Stimulated activated CD8-positive, alpha-beta memory T cell treated with anti-CD3 and anti-CD28 coated beads, Interleukin-7, amount 100 ng/mL, for 48 hours (primary cell): ENCODE measurements around the gene KRTCAP2.

Experiments used
- DNase-seq, 2 donors: peaks; one replicate each; pipeline ENCODE4 v3.0.0-alpha.2; 2020; ENCODE audit warnings: low read depth in 1 of 2; ENCODE audit errors: extremely low read depth in 1 of 2

Gene KRTCAP2

DNA sequence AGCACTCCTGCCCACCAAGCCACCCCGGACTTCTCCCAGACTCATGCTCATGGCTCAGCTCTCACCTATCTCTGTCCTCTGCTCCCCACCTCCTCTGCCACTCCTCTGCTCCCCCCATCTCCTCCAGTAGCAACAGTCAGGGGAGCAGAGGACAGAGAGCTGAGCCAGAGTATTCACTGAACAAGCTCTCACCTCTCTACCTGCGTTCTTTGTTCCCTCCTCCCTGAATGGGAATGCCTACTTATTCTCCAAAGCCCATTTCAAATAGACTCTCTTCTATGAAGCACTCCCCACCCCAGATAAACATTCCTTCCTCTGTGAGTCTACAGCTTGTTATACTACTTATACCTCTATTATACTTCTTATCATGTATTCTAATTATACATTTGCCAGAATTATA lies 51.9 kb downstream of the KRTCAP2 start:
- no peak for DNase-seq

- DNase-seq, result no peak
Measured at GRCh38 chr1:155120253-155120652, 52.9 kb downstream of the KRTCAP2 start.
